NCI-H1417 treated with DMSO at 0.1 percent for 48 hours (cell line): ENCODE results near the gene ZFP82.

Source experiments
- DNase-seq: peaks from one replicate; lab custom pipeline; 2025; lab: John Stamatoyannopoulos, UW

ZFP82 gene

GRCh38 chr19:36371886-36372285 is 46.6 kb downstream of the ZFP82 start:
- DNase-seq = no peak

GRCh38 chr19:36363845-36364244 is 54.6 kb downstream of the ZFP82 start:
- no peak for DNase-seq
